GM19372 (cell line): ENCODE results near the gene TEX54.
A peak's percentile ranks its signal among the peaks of the same experiment; 100 is the strongest.

Source experiments
- ATAC-seq: cut with Tn5 transposase; IDR thresholded peaks from one replicate; pipeline ENCODE4 v1.9.1; 2021; ENCODE audit warnings: mild to moderate bottlenecking, low read depth, moderate library complexity; ENCODE audit not compliant: unreplicated experiment

Gene TEX54

DNA sequence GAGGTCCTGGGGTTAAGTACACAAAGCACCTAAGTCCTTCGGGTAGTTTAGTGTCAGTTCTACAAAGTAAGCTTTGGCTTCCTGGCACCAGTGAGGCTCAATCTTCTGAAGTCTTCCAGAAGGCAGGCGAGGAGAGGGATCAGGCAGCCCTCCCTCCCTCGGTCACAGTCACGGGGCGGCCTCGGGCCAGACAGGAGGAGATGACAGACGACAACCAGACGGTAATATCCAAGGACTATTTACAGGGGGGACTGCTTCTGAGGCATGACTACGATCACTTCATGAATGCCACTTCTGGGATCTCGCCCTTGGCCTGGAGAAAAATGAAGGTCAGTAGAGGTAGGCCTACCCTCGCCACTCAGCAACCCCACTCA, 40.5 kb downstream of the TEX54 start:
- no peak for ATAC-seq

DNA sequence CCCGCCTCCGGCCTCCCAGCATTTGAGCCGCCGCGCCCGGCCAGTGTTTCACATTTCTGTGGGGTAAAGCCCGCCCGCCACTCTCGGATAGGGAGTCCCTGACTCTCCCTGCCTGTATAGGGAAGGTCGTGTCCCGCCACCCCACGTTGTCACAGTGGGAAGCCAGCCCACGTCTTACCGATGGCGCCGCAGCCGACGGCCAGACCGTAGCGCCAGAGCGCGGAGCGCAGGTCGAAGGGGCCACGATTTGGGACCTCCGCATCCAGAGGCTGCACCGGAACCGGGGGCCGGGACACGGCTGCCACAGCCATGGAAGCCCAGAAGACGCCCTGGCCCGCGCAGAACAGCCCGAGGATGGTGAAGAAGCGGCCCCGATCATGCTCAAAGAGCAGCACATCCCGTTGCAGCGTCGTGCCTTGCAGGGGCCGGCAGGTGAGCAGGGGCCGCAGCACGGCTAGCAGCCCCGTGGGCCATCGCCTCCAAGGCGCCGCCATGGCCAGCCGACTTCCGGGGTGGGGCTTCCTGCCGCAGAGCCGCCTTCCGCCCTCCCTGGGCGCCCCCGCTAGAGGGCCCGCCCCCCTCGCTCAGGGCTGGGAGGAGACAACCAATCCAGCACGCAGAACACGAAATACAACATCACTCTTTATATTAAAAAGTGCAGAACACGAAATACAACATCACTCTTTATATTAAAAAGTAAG, 41.0 kb downstream of the TEX54 start, which contains the start of gene TMEM223:
Gene TMEM223, minus strand, starts transcription at position 506 of the 701 bp plus-strand sequence. Its CDS starts 12 bp downstream, at position 494.
- peak; percentile 70 for ATAC-seq

DNA sequence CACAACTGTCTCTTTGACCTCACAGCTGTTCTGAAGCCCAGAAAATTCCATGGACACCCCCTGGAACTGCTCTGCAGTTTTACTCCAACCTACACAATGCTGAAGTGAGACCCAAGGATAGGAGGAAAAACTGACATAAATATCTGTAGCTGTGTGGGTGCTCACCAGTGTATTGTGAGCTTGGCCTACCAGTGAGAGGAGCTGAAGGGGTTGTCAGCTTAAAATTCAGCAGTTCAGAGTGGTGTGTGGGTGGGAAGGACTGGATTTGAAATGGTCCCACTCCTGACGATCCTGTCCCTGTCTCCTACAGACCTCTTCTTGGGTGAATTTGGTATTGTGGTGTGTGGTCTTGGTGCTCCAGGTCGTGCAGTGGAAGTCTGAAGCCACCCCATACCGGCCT, 43.1 kb downstream of the TEX54 start:
- ATAC-seq = no peak

DNA sequence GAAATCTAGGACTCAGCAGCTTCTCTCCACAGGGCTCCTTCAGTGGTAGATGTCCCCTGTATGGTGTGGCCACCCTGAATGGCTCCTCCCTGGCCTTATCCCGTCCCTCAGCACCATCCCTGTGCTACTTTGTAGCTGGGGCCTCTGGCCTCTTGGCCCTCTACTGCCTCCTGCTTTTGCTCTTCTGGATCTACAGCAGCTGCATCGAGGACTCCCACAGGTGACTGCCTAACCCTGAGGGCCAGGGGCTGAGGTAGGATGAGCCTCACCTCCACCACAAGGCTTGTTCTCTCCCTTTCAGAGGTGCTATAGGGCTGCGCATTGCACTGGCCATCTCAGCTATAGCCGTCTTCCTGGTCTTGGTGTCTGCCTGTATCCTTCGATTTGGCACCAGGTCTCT, 43.6 kb downstream of the TEX54 start:
- ATAC-seq = no peak

DNA sequence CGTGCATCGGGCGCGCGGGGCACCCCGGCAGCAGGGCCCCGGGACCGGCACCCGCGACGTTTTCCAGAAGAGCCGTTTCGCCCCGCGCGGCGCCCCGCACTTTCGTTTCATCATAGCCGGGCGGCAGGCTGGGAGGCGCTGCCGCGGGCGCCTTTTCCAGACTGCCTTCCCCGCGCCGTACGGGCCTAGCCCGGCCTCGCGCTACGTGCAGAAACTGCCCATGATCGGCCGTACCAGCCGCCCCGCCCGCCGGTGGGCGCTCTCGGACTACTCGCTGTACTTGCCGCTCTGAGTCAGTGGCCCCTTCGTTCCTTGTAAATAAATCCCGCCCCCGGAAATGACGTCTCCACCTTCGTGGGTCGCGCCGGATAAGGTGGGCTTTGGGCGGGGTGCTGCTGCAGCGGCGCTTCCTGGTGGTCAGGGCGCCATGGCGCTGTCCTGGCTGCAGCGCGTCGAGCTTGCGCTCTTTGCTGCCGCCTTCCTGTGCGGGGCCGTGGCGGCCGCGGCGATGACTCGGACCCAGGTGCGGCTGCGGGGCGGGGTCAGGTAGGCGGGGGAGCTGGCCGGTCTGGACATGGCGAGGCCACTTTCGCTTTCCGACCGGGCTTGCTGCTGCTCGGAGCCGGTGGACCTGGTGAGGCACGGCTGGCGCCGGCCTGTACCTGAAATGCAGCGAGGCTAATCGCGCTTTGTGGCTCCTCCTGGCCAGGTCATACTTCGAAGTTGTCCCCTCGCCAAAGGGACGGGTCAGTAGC, 45.5 kb downstream of the TEX54 start, which contains the start of gene TMEM179B:
Gene TMEM179B, plus strand, starts transcription at position 398 of the 755 bp plus-strand sequence. Its CDS starts 30 bp downstream, at position 428.
- ATAC-seq = peak; percentile 59

DNA sequence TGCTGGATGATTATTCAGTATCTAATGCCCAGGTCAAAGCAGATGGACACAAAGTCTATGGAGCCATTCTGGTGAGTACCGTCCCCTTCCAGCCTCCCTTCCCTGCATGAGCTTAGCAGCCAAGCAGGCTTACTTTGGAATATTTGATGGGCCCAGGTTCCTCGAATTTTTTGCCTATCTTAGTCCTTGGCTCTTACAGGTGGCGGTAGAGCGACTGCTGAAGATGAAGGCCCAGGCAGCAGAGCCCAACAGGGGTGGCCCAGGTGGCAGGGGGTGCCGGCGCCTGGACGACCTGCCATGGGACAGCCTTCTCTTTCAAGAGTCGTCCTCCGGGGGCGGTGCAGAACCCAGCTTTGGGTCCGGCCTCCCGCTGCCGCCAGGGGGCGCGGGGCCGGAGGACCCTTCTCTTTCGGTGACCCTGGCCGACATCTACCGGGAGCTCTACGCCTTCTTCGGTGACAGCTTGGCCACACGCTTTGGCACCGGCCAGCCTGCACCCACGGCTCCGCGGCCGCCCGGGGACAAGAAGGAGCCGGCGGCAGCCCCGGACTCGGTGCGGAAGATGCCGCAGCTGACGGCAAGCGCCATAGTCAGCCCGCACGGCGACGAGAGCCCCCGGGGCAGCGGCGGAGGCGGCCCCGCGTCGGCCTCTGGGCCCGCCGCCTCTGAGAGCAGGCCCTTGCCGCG, 46.2 kb downstream of the TEX54 start:
- peak; percentile 66 for ATAC-seq

DNA sequence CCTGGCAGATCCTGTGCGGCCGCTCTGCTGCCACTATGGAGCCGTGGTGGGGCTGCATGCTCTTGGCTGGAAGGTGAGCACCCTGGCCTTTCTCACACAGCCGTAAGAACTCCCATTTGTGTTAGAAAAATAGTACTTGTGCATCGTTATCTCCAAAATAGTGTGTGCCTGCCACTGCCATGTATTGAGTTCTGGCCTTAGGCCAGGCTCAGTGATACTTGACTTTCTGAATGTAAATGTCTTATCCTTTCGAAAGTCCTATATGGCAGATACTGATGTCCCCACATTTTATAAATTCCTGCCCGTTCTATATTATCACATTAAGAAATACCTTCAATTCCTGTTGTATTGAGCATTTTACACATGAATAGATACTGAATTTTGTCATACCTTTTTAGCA, 49.9 kb downstream of the TEX54 start:
- no peak for ATAC-seq
